ENCODE results near the gene P4HB.

P4HB gene

DNA sequence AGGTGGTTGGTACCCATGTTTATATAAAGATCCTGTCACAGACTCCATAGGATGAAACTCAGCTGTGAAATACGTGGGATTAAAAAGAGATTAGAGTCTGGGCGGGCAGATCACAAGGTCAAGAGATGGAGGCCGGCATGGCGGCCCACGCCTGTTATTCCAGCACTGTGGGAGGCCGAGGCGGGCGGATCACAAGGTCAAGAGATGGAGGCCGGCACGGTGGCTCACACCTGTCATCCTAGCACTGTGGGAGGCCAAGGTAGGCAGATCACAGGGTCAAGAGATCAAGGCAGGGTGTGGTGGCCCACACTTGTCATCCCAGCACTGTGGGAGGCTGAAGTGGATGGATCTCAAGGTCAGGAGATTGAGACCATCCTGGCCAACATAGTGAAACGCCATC, 35.1 kb upstream of the P4HB start:
- no peak for DNase-seq

DNA sequence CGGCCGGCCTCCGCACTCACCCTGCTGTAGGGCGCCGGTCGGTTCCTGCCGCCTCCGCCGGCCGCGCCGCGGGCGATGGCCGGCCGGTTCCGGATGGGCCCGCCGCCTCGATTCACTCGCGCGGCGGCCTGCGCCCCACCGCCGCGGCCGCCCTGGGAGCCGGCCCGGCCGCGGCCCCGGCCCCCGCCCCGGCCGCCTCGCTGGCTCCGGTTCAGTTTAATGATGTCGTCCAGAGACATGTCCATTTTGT, 30.9 kb upstream of the P4HB start:
- DNase-seq: no peak

DNA sequence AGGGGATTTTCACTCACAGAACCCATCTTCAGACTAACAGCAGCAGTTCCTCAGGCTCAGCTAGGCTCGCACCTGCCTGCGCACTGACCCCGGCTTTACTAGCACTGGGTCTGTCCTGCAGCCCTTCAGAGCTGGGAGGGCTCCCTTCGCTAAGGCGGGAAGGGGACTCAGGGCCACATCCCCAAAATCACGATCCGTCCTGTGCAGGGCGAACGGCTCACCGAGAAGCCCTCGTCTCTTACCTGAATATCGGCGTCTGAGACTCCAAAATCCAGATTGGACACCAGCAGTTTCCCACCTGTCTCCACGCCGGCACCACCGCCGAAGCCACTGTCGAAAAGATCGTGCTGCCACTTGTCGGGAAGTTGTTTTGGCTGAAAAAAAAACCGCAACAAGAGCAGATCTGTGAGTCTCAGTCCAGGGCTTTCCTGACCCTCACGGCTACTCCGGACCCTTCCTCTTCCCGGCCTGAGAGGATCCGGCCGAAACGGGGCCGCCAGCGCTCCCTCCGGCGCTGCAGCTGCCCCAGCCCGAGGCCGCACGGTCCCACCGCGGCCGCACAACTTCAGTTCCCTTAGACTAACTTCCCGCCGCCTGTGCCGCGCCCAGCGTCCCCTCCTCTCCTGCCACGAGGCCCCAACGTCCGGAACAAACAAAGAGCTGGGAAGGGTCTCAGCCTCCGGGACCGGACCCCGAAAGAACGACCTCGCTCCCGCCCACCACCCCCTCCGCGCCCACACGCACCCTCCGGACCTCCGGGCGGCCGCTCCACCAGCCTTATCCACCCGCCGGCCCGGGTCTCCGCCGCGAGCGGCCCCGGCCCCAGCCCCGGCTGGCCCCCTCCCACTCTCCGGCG, 30.3 kb upstream of the P4HB start:
- DNase-seq: no peak

DNA sequence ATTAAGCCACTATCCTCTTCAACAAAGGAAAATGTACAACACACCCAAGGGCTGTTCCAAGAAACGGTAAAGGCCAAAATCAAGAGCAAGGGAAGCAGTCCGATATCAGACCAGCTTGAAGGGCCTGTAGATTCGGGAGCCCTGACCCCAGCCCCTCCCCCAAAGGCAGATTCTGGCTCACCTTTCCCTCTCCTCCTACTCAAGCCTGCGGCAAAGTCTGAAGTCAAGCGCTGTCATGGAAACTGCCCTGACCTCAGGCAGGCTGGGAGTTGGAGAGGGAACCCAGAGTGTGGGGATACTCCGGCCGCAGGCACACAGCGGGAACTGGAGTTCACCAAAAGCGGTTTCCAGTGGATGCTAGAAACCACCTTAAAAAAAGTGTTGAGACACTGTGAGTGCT, 29.3 kb upstream of the P4HB start:
- DNase-seq: no peak

DNA sequence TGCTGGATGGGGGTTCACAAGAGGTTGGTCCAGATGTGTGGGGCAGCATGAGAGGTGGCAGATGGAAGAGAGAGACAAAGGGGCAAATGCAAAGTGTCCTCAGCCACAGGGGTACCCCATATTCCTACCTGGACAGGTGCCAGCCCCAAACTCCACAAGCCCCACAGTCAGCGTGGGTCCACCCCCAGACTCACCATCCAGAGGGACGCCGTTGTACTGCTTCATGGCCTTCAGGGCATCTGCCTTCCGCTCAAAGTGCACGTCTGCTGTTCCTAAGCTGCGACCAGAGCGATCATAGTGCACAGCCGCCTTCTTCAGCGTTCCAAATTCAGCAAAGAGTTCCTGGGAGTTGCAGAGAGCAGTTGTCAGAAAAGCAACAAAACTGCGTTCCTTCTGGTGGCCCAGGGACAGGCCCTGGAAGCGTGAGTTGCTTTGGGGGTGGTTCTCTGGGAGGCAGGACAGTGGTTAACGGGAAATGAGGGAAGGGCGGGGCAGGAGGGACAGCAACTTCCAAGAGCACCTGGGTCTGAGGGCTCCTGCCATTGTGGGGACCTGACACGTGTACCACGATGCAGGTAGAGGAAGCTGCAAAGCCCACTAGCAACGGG, 28.8 kb upstream of the P4HB start:
- DNase-seq: no peak

DNA sequence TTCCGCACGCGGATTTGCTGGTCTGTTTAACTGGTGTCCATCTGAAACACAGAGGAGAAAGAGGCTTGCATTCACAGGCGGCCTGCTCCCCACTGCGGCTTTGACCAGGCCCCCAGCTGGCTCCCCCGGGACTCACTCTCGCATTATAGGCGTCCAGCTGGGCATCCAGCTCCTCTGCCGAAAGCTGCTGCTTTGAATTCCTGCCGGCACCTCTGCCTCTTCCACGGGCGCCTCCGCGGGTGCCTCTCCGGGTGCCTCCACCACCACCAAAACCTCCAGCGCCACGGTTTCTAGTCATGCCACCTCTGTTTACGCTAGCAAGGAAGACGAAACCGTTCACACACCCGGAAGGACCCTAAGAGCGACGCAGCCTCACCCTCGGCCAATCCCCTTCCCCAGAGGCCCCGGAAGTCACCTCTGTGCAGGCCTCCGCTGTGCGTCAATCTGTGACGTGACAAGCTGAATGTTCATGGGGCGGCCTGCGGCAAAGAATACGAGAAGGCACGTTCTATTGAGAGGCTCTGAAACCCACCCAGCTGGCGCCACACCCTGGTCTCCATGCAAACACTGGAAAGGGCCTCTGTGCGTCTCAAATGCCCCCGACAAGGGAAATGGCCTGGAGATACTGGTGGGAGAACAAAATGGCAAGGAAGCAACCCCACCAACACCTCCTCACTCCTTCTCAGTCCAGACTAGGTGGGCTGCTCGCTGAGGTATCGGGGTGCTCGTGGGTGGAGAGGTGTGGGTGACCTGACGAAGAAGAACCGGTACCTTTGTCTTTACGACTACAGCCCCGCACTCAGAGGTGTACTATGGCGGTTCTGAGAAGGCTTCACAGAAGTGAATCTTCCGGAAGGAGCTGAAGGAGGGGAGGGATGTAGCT, 28.0 kb upstream of the P4HB start:
- DNase-seq: no peak

DNA sequence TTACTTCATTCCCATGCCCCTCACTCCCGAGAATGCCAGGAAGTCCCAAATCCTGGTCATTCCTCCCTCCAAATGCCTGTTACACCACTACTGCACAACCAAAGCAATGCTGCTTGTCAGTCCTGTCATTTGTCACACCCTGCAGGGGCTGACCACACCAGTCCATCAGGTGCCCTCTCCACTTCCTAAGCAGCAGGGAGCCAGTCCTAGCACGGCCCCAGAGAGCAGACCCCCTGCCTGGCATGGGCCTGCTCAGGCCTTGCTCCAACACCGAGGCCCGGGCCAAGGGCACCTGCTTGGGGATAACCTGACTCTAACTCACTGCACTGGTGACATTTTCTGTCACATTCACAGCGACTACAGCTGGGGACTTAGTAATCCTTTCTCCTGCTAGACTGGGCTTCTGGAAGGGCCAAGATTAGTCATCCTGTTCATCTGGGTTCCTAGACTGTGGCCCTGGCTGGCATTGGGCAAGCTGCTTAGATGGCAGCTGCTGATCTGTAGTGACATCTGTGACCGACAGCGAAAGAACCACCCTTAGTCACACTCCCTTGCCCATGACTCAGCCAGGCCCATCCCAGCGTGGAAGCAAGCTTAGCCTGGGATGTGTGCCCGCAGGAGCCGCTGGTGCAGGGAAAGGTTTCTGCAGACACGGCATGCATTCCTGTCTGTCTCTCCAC, 25.7 kb upstream of the P4HB start:
- no peak for DNase-seq

DNA sequence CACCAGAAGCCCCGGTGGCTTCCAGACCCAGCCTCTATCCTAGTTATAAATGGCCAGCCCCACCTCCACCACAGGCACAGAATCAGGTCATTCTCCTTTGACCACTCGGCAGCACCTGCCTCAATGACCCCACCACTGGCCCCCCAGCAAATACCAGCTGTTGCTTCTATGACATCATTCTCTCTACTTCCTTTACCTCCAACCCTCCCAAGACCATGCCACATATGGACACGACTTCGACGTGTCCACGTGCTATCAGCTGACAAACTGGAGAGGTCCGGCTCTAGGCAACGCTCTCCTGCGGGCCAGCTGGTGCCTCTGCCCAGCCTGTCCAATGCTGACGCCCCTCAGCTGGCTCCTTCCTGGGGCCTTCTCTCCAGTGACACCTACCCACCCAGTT, 25.1 kb upstream of the P4HB start:
- DNase-seq: no peak

DNA sequence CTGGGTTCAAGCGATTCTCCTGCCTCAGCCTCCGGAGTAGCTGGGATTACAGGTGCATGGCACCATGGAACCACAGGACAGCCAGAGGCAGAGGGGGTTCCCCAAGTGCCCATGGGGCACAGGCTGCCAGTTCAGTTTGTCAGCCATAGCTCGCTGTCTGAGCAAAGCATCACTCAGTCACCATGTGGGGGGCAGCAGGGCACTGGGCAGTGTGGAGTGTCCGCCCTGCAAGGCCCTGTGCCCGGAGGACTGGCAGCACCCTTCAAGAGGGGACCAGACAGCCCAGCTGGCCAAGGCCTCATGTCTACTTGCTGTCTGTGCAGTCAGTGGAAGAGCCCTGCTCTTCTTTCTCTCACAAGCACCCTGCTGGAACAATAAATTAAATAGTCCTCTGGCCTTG, 24.6 kb upstream of the P4HB start:
- DNase-seq: no peak

DNA sequence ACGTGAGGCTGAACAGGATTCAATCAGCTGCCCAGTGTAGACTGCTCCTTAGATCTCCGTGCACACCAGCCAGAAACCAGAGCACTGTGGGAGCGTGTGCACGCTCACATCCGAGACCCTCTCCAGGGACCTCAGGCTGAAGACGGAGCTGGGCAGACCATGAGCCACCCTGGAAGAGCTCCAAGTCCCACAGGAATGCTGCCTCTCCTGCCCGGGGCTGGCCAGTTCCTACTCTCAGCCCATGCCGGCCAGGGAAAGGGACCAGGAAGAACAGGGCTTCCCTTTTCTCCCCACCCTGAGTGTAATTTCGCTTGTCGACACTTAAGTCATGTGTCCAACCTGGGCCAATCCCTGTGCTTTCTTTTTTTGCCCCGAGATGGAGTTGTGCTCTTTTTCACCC, 24.2 kb upstream of the P4HB start:
- DNase-seq: peak; percentile 8

DNA sequence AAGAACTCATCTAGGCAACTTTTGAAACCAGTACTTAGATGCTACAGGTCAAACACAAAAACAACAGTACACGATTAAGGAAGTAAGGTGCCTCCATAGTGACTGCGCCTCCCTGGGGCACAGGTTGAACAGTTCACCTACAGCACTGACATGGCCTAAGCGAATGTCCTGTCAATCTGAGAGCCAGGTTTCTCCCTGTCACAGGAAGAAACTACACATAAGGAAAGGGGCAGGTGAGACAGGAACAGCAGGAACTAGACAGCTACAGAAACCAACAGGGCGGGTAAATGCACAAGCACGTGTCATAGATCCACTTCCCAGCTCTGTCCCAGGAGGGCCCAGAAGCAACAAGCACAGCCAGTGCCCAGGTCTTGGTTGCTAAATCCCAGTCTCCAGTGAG, 18.8 kb upstream of the P4HB start:
- DNase-seq: no peak

DNA sequence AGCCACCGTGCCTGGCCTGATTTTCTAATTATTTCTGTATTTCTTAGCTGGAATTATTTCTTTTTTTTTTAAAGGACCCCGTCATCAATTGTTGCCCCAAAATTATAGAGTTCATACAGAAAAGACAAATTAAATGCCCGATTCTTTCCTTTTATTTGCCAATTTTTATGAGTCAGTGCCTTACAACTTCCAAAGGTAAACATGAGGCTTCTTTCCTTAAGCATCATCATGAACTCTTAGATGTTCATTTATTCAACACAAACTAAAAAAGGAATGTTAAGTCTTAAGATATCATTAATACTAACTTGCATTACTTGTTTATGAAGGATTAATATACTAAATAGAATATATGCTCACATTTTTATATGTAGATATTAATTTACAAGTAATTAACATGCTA, 18.0 kb upstream of the P4HB start:
- no peak for DNase-seq

DNA sequence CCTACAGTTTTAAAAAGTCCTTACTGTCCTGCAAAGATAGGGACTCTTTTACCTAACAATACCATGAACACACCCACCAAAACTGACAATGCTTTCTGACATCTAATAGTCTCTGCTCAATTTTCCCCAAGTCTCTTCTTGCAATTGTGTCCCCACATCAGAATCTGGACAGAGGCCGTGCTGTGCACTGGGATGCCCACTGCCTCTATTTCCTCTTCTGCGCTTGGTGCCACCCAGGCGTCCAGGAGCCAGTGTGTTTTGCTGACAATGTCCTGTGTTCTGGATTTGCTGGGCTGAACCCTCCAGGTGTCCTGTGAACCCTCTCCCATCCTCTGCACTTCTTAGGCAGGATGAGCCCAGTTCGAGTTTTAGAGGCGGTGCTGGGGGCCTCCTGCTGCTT, 17.2 kb upstream of the P4HB start:
- no peak for DNase-seq

DNA sequence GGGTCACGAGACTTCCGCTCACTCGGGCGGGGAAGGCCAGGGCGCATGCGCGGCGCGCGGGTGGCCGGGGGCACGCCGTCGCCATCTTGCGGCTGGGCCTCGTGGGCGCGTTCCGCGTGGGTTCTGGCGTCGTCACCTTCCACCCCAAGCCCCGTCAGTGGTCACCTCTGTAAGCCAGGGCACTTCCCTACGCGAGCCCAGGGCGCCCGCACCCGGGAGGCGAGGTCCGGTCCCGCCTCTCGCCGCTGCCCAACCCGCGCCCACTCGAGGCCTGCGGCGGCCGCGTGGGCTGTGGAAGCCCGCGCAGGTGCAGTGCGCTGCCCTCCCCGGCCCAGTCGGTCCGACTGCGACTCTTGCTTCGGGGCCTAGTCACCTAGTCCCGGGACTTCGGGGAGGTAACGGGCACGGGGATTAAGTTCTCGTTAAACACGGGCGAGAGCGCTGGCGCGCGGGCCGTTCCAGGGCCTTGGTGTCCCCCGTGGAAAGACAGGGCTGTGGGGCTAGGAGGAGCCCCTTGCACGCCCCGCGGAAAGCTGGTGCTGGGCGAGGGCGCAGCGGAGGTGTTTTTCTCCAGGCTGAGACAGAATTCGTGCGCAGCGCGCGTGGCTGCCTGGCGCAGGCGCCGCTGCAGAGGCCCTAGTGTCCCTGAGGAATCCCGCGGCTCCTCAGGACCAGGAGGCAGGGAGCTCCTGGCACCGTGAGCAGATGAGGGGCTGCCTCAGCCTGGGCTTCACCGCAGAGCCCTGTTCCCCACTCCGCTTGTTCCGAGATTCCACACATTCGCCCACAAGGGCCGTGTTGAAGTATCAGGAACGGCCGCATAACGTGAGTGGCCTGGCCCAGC, 11.3 kb upstream of the P4HB start:
- DNase-seq: peak; percentile 88

DNA sequence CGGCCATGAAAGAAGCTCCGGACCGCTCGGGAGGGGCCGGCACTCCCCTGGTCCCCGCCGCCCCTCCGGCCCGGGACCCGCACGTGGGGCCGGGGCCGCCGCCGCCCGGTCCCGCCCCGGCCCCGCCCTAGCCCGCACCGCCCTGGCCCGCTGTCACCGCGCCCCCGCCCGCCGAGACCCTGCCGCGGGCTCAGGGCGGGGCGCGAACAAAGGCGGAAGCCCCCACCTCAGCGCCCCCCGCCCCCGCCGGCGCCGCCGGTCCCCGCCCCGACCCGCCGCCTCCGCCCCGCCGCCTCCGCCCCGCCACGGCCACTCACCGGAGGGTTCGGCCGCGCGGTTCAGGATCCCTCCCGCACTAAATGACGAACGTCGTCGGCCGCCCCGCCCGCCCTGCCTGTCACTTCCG, 10.6 kb upstream of the P4HB start, which contains the start of gene ARHGDIA:
ARHGDIA (minus strand) TSS at position 357 of the 406 bp plus-strand sequence. CDS start 1,407 bp downstream, outside the sequence.
- DNase-seq: peak; percentile 9

DNA sequence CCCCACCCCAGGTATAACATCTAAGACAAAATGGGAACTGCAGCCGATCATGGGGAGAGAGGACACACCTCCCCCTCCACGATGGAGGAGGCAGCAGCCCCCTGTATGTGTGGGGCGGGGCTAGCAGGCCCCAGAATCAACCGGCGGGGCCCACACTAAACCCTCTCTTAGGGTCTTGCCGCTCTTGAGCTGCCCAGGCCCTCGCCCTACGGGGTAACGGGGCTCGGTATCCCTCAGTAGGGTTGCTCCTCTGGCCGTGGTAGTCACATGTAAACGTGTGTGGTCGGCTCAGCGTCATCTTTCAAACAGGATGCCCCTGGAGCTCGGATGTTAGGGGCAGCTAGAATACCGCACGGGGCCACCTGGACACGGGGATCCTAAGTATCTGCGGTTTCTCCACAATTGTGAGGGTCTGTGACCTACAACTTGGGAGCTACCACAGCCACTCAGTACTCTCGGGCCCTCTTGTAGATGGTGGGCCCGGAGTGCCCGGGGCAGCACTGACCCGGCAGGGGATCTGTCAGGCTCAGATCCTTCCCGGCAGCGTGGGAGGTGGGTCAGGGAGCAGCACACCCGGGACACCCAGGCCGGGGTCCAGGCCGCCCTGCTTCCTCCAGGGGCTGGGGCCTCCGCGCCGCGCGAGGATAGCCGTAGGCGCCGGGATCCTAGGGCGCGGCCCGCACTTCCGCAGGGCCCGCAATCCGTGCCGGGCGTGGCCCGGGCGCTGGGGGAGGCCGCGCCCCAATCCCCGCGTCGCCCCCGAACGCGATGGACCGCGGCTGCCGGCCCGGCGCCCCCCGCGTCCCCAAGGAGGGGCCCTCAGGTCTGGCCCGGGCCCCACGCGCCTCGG, 10.0 kb upstream of the P4HB start:
- DNase-seq: peak; percentile 41

DNA sequence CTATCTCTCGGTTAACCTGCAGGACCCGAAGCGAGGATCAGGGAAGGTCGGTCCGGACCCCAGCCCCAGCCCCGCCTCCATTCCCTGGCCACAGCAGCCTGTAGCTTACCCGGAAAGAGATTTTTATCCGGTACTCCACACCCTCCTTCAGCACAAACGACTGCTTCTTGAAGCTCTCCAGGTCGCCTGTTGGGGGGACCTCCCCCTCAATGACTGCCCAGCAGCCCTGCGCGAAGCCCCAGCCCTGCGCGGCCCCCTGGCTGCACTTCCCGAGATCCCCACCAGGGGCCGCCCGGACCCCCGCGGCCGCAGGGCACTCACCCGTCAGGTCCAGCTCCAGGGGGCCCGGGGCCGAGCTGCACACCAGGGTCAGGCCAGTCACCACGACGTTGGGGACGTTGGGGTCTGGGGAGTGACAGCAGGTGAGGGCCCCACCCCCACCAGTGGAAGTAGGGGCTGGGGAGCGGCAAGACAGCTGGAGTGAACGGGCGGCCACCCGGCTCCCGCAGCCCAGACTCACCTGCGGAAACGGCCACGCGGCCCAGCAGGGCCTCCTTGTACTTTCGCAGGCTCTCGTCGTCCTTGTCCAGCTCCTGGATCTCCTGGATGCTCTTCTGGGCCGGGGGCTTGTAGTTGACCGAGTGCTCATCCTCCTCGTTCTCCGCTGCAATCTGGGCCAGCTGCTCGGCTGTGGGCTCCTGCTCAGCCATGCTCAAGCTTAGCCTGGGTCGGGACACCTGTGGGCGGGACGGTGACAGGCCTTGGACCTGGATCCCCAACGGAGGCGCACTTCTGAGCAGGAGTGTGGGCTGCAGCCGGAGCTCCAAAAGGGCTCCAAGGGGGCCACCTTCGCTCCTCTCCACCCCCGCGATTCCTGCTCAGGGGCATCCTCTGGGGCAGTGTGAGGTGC, 9.1 kb upstream of the P4HB start:
- peak; percentile 44 for DNase-seq

DNA sequence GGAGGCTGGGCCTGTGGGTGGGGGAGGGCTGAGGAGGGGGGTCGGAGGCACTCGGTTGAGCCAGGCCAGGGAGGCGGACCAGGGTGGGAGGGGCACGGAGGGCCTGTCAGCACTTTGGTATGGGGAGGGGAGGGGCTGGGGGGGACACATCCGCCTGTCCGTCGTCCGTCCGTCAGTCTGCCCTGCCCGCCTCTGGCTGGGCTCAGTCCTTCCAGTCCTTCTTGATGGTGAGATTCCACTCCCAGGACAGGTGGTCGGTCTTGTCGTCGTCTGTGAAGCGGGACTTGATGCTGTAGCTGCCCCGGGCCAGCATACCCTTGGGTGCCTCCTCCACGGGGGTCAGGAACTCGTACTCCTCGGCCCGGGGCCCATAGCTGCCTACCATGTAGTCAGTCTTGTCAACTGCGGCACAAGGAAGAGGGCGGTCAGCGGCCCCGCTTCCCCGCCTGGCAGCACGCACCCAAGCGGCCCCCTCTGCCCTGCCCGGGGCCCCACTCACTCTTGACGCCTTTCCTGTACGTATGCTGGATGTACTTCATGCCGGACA, 8.4 kb upstream of the P4HB start:
- peak; percentile 91 for DNase-seq

DNA sequence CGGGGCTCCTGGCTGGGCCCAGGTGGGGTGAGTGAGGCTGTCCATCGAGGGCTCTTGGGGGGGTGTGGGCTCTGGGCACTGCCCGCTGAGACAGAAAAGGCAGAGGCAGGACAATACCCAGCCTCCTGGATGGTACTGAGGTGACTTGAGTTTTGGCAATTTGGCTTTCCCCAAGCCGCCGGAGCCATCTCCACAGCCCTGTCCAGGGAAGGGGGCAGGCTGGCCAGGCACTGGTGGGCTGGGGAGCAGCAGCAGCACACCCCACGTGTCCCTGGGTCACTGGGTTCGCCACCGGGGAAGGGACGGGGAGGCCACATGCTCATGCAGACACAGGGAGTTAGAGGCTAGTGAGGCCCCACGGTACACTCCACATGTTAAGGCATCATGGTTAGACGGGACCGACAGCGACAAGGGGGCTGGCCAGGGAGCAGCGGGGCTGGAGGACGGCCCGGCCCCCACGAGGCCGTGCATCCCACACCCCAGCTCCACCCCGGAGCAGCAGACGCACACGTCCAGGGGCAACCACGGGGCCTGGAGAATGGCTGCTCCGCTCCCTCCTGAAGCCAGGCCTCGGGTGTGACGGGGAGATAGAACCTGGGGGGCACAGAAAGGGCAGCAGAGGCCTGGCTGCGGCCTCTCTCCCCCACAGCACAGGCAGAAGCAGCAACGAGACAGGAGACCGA, 7.8 kb upstream of the P4HB start:
- no peak for DNase-seq

Measured in fibroblast of upper back skin (primary cell).